Parathyroid adenoma (tissue), 2 donors: ENCODE data around the gene PRORP.

ENCODE experiments used
- H2AFZ ChIP-seq: fragments of 300-600 bp; sonication (generic); one replicate; pipeline ENCODE4 v1.7.0; 2017; ENCODE audit warnings: antibody characterized with exemption, mild to moderate bottlenecking
- H3K27ac ChIP-seq: fragments of 300-600 bp; sonication (generic); one replicate; pipeline ENCODE4 v1.7.0; 2017
- H3K27me3 ChIP-seq: fragments of 300-600 bp; sonication (generic); one replicate; pipeline ENCODE4 v1.7.0; 2017; ENCODE audit warnings: low read length; ENCODE audit not compliant: control insufficient read depth, insufficient read depth
- H3K36me3 ChIP-seq: fragments of 300-600 bp; sonication (generic); one replicate; pipeline ENCODE4 v1.7.0; 2017; ENCODE audit warnings: low read length; ENCODE audit not compliant: control insufficient read depth, insufficient read depth
- H3K4me1 ChIP-seq: fragments of 300-600 bp; sonication (generic); one replicate; pipeline ENCODE4 v1.7.0; 2017; ENCODE audit warnings: control low read depth
- H3K4me2 ChIP-seq: fragments of 300-600 bp; sonication (generic); one replicate; pipeline ENCODE4 v1.7.0; 2017; ENCODE audit warnings: low read length
- H3K4me3 ChIP-seq: fragments of 300-600 bp; sonication (generic); one replicate; pipeline ENCODE4 v1.7.0; 2017; ENCODE audit warnings: low read depth, low read length
- H3K79me2 ChIP-seq: fragments of 300-600 bp; sonication (generic); one replicate; pipeline ENCODE4 v1.7.0; 2017; ENCODE audit warnings: control low read depth
- H3K9ac ChIP-seq: fragments of 300-600 bp; sonication (generic); one replicate; pipeline ENCODE4 v1.7.0; 2017; ENCODE audit warnings: mild to moderate bottlenecking
- H3K9me3 ChIP-seq: fragments of 300-600 bp; sonication (generic); one replicate; pipeline ENCODE4 v1.7.0; 2017; ENCODE audit warnings: low read length; ENCODE audit not compliant: control insufficient read depth
- CTCF ChIP-seq: fragments of 300-600 bp; sonication (generic); IDR thresholded peaks from one replicate; pipeline ENCODE4 v1.7.0; 2017; ENCODE audit warnings: antibody characterized with exemption, mild to moderate bottlenecking
- donor health status: primary hyperparathyroidism.

PRORP gene

GRCh38 chr14:35112641-35113040 is 9.7 kb upstream of the PRORP start:
- no peak overlapping the region for H3K4me2 ChIP-seq
- no peak overlapping the region for H3K4me3 ChIP-seq
- TF ChIP-seq CTCF = no peak
- H3K27me3 ChIP-seq = no peaks in the 10 kb centered on the region
- H3K4me1 ChIP-seq = no peaks in the 10 kb centered on the region
- H3K27ac ChIP-seq = no peak overlapping the region
- no peaks in the 10 kb centered on the region for H3K9me3 ChIP-seq
- no peak overlapping the region for H2AFZ ChIP-seq
- no peak overlapping the region for H3K9ac ChIP-seq
- H3K36me3 ChIP-seq = no peaks in the 10 kb centered on the region
- H3K79me2 ChIP-seq = no peaks in the 10 kb centered on the region

- Histone ChIP-seq H3K4me3 (no peak overlapping the region), H3K4me2 (no peak overlapping the region), H3K9ac (no peak overlapping the region), H3K27me3 (no peaks in the 10 kb centered on the region), H3K9me3 (no peaks in the 10 kb centered on the region), H3K4me1 (no peaks in the 10 kb centered on the region), H3K36me3 (no peaks in the 10 kb centered on the region), H3K27ac (no peak overlapping the region), H2AFZ (no peak overlapping the region), H3K79me2 (no peaks in the 10 kb centered on the region)
- no peak for TF ChIP-seq CTCF
Observed at GRCh38 chr14:35113308-35113950, 8.9 kb upstream of the PRORP start.

- no peaks in the 10 kb centered on the region for H3K27me3 ChIP-seq
- H3K4me3 ChIP-seq = no peak overlapping the region
- H3K4me1 ChIP-seq = no peaks in the 10 kb centered on the region
- no peaks in the 10 kb centered on the region for H3K36me3 ChIP-seq
- H2AFZ ChIP-seq = no peak overlapping the region
- no peaks in the 10 kb centered on the region for H3K9me3 ChIP-seq
- no peak overlapping the region for H3K27ac ChIP-seq
- H3K79me2 ChIP-seq = no peaks in the 10 kb centered on the region
- no peak overlapping the region for H3K9ac ChIP-seq
- H3K4me2 ChIP-seq = no peak overlapping the region
- TF ChIP-seq CTCF = no peak
Observed at GRCh38 chr14:35114036-35114435, 8.3 kb upstream of the PRORP start.

GRCh38 chr14:35116242-35116641 is 6.1 kb upstream of the PRORP start:
- TF ChIP-seq CTCF = no peak
- no peaks in the 10 kb centered on the region for H3K9me3 ChIP-seq
- no peak overlapping the region for H3K4me3 ChIP-seq
- H3K9ac ChIP-seq = no peak overlapping the region
- no peaks in the 10 kb centered on the region for H3K79me2 ChIP-seq
- no peaks in the 10 kb centered on the region for H3K36me3 ChIP-seq
- no peaks in the 10 kb centered on the region for H3K27me3 ChIP-seq
- H2AFZ ChIP-seq = no peak overlapping the region
- no peak overlapping the region for H3K4me2 ChIP-seq
- H3K4me1 ChIP-seq = no peaks in the 10 kb centered on the region
- H3K27ac ChIP-seq = no peak overlapping the region

- Histone ChIP-seq H2AFZ (no peak overlapping the region), H3K27ac (no peak overlapping the region), H3K9me3 (no peaks in the 10 kb centered on the region), H3K9ac (no peak overlapping the region), H3K36me3 (no peaks in the 10 kb centered on the region), H3K27me3 (no peaks in the 10 kb centered on the region), H3K79me2 (no peaks in the 10 kb centered on the region), H3K4me1 (no peaks in the 10 kb centered on the region), H3K4me3 (no peak overlapping the region), H3K4me2 (no peak overlapping the region)
- TF ChIP-seq CTCF = no peak
Observed at GRCh38 chr14:35117112-35117511, 5.2 kb upstream of the PRORP start.
